ENCODE data around the gene CA12.

CA12 gene

GRCh38 chr15:63358241-63359029, 23.2 kb downstream of the CA12 start:
- TF ChIP-seq CTCF (IDR thresholded peaks at IDR 0.05; ENCODE audit: low read depth, low read length, missing control alignments), result no peak
- DNase-seq (ENCODE audit: low read depth), result no peak
- H3K4me3 ChIP-seq (ENCODE audit: low read depth, low read length), result no peak overlapping the region

- DNase-seq (ENCODE audit: low read depth), result no peak
- TF ChIP-seq CTCF (IDR thresholded peaks at IDR 0.05; ENCODE audit: low read depth, low read length, missing control alignments), result no peak
- no peak overlapping the region for H3K4me3 ChIP-seq (ENCODE audit: low read depth, low read length)
Observed at GRCh38 chr15:63357731-63358130, 23.9 kb downstream of the CA12 start.

- no peak for DNase-seq (ENCODE audit: low read depth)
- no peak for TF ChIP-seq CTCF (IDR thresholded peaks at IDR 0.05; ENCODE audit: low read depth, low read length, missing control alignments)
- no peak overlapping the region for H3K4me3 ChIP-seq (ENCODE audit: low read depth, low read length)
Observed at GRCh38 chr15:63357061-63357460, 24.6 kb downstream of the CA12 start.

- no peak for DNase-seq (ENCODE audit: low read depth)
- no peak for TF ChIP-seq CTCF (IDR thresholded peaks at IDR 0.05; ENCODE audit: low read depth, low read length, missing control alignments)
- H3K4me3 ChIP-seq (ENCODE audit: low read depth, low read length), result no peak overlapping the region
Observed at GRCh38 chr15:63354821-63355650, 26.6 kb downstream of the CA12 start.

GRCh38 chr15:63353887-63354286, 27.8 kb downstream of the CA12 start:
- H3K4me3 ChIP-seq (ENCODE audit: low read depth, low read length), result no peak overlapping the region
- DNase-seq (ENCODE audit: low read depth), result no peak
- TF ChIP-seq CTCF (IDR thresholded peaks at IDR 0.05; ENCODE audit: low read depth, low read length, missing control alignments), result no peak

- DNase-seq (ENCODE audit: low read depth), result no peak
- no peak overlapping the region for H3K4me3 ChIP-seq (ENCODE audit: low read depth, low read length)
- no peak for TF ChIP-seq CTCF (IDR thresholded peaks at IDR 0.05; ENCODE audit: low read depth, low read length, missing control alignments)
Observed at GRCh38 chr15:63353261-63353660, 28.4 kb downstream of the CA12 start.

Measured in GM12864 (cell line).